ENCODE data around the gene CTNS.

The CTNS gene

DNA sequence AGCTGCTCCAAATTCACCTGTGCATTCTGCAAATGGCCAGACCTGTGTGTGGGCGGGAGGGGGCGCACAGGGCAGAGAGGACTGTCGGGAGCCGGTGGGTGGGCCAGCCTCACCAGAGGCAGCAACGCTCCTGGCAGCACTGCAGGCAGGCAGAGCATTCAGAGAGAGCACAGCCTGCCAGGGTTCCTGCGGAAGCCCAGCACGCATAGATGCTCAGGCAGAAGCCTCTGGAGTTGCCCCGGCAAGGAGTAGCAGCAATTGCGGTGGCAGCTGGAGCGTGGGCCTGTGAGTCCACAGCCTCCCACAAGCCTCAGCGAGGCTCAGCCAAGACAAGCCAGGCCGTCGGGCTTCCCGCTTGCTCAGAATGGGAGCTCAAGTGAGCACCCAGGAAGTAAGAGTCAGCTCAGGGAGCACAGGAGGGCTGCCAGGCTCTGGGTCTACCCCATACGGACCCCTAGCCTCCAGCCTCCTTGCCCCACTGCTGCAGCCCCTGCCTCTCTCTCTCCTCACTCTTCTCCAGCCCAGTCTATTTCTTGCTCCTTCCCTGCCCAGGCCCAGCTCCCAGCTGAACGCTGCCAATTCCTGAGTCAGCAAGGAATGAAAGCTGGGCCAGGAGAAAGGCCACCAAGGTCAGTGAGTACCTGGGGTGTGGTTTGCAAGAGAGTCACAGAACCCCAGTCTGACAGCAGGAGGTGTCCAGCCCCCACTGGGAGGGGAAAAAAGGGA lies 41.7 kb downstream of the CTNS start:
- no peak overlapping the region for H3K4me3 ChIP-seq (ENCODE audit: low read length)
- TF ChIP-seq ZNF274 (IDR thresholded peaks at IDR 0.05; ENCODE audit: low read depth, low read length), result no peak

DNA sequence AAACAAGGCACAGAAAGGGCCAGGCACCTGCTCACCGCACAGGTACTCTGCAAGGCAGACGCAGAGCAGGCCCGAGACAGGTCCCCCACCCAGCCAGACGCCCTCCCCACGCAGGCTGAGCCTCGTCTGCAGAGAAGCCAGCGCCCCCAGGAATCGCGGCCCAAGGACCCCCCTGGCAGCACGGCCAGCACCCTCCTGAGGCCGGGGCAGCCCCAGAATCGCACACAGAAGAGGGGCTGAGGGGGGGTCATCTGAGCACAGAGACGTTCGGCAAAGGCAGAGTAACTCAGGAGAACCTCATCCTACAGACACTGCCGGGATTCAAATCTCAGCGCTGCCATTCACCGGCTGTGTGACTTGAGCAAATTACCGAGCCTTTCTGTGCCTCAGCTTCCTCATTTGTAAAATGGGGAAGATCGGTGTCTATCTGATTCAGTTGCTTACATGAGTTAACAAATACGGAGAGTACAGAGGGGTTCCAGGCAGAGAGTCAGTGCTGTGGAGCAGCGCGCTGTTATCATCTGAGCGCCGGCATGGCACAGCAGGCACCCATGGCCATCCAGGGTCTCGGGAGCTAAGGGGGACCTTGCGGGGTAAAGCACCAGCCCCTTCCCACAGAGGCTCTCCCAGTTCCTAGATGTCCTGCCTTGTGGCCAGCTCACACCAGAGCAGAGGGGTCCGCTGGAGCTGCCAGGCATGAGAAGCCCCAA lies 42.4 kb downstream of the CTNS start:
- TF ChIP-seq ZNF274 (IDR thresholded peaks at IDR 0.05; ENCODE audit: low read depth, low read length), result no peak
- no peak overlapping the region for H3K4me3 ChIP-seq (ENCODE audit: low read length)

DNA sequence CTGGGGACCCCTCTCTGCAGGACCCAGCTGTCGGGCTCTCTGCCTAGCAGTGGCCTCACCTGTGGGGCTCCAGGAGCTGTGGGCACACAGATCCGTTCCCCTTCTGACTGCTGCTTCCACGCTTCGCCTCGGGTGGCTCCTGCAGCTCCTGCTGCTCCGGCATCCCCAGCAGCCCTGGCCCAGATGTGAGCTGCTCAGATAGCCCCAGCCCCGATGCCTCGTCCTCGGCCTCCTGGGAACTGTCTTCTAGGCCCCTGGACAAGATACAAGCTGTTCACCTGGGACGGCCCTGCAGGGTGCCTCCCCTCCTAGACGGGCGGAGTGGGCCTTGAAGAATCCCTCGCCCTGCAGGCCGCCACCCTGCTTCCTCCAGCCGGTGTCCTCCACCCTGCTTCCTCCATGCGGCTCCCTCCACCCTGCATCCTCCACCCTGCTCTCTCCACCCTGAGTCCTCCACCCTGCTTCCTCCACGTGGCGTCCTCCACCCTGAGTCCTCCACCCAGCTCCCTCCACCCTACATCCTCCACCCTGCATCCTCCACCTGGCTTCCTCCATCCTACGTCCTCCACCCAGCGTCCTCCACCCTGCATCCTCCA lies 43.1 kb downstream of the CTNS start:
- TF ChIP-seq ZNF274 (IDR thresholded peaks at IDR 0.05; ENCODE audit: low read depth, low read length), result no peak
- H3K4me3 ChIP-seq (ENCODE audit: low read length), result no peak overlapping the region

DNA sequence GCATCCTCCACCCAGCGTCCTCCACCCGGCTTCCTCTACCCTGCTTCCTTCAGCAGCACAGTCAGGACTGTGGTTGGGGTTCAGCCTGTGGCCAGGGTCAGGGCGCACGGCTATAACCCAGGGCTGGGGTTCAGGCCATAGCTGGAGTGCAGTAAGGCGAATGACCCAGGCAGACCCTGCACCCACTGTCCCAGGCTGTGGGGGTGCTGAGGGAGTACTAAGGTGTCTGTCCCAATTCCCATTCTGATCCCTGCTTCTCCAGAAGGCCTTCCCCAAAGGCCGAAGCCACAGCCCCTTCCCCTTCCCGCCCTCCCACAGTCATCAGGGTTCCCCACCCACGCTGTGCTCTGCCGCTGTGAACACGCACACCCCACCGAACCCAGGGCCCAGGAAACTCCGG lies 44.5 kb downstream of the CTNS start:
- no peak for TF ChIP-seq ZNF274 (IDR thresholded peaks at IDR 0.05; ENCODE audit: low read depth, low read length)
- H3K4me3 ChIP-seq (ENCODE audit: low read length), result no peak overlapping the region

DNA sequence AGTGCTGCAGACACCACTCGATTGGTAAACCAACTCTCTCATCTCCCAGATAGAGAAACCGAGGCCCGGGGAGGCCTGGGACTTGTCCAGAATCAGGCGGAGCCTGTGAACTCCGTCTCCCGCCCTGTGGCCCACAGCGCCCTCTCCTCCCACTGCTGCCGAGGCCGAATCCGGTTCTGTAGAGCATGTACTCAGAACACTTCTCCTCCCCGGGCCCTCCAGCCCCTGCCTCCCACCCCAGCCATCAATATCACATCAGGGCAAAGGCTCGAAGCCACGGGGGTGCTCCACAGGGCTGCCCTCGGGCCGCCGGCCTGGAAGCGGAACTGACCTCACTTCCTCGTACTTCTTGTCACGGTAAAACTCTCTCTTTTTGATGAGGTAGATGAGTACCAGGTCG lies 45.0 kb downstream of the CTNS start:
- H3K4me3 ChIP-seq (ENCODE audit: low read length), result no peak overlapping the region
- TF ChIP-seq ZNF274 (IDR thresholded peaks at IDR 0.05; ENCODE audit: low read depth, low read length), result no peak

DNA sequence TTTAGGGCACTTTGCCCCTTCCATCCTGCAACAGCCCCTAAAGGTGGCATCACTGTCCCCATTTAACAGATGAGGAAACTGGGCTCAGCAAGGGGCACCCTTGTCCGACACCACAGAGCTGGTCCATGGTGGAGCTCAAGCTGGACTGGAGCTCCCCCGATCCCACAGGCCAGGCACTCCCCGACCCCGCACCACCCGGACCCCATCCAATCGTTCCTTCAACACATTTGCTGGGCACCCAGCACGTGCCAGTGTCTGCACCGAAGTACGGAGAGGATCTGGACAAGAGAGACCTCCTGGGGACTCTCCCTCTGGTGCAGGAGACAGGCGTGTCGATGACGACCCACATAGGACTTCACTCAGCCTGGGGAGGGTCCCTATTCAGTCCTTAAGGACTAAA lies 45.5 kb downstream of the CTNS start:
- TF ChIP-seq ZNF274 (IDR thresholded peaks at IDR 0.05; ENCODE audit: low read depth, low read length), result no peak
- no peak overlapping the region for H3K4me3 ChIP-seq (ENCODE audit: low read length)

DNA sequence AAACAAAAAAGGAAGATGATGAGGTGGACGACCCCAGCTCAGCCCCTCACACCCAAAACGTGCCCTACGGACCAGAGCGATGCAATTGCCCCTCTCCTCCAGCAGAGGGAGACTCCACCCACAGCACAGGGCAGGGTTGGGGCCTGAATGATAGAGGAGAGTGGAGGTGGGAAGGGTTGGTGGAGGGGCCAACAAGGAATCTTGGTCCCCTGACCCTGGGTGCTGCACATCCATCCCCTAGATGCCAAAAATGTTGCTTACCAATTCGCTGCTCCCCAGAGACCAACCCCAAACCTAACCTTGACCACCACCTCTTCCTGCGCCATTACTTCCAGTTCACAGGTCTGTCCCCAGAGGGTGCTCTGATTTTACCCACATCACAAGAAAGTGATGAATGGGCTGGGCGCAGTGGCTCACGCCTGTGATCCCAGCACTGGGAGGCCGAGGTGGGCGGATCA lies 46.5 kb downstream of the CTNS start:
- no peak overlapping the region for H3K4me3 ChIP-seq (ENCODE audit: low read length)
- TF ChIP-seq ZNF274 (IDR thresholded peaks at IDR 0.05; ENCODE audit: low read depth, low read length), result no peak

DNA sequence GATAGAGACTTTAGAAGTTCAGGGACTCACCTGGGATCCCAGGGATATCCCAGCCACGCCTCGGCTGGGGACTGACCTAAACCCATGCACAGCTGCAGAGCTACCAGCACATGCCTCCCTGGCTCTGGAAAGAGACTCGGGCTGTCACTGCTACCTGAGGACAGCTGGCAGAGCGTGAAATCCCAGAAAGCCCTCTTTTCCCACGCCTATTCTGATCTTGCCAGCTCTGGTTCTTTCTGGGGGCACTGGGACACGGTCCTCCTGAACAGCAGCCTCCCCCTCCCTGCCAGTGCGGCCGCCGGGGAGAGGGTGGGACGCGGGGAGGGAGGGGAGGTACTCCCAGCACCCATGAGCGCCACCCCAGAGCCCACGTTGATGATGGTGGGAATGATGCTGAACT lies 48.6 kb downstream of the CTNS start:
- no peak overlapping the region for H3K4me3 ChIP-seq (ENCODE audit: low read length)
- TF ChIP-seq ZNF274 (IDR thresholded peaks at IDR 0.05; ENCODE audit: low read depth, low read length), result no peak

DNA sequence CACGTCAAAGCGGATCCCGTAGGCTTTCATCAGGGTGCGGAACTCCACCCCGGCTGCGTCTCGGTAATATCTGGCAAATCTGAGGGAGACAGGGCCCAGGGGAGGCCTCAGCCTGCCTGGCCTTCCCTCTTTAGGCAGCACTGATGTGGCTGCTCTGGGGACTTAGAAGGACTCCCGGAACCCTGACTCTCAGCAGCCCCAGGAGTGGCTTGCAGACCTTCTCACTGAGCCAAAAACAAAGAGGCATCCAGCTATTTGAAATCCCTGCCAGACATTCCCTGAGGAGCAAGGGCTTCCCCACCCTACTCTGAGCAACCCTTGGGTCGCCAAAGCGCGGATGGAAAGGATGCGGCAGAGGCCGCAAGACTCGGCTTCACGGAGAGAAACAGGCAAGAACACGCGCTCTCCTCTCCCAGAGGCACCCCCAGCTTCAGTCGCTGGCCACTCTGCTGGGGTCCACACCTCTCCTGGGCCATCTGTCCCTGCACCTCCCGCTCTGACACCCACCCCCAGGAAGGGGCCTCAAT lies 51.5 kb downstream of the CTNS start:
- TF ChIP-seq ZNF274 (IDR thresholded peaks at IDR 0.05; ENCODE audit: low read depth, low read length), result no peak
- no peak overlapping the region for H3K4me3 ChIP-seq (ENCODE audit: low read length)

DNA sequence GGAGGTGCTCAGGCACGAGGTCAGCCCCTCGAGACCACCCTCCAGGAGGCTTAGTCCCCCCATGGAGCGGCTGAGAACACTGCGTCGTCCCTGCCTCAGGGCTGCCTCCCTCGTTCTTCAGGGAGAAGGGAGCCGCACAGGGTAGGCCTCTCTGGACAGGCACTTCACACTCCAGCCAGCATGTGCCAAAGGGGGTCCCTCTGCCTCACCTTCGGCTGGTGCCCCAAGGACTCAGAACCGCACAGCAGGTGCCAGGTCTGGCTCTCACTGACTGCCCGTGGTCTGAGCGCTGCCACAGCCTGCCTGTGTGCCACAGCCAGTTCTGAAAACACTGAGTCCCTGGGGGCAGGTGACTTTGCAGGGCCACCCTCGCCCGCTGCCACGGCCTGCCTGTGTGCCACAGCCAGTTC lies 52.3 kb downstream of the CTNS start:
- TF ChIP-seq ZNF274 (IDR thresholded peaks at IDR 0.05; ENCODE audit: low read depth, low read length), result no peak
- no peak overlapping the region for H3K4me3 ChIP-seq (ENCODE audit: low read length)

DNA sequence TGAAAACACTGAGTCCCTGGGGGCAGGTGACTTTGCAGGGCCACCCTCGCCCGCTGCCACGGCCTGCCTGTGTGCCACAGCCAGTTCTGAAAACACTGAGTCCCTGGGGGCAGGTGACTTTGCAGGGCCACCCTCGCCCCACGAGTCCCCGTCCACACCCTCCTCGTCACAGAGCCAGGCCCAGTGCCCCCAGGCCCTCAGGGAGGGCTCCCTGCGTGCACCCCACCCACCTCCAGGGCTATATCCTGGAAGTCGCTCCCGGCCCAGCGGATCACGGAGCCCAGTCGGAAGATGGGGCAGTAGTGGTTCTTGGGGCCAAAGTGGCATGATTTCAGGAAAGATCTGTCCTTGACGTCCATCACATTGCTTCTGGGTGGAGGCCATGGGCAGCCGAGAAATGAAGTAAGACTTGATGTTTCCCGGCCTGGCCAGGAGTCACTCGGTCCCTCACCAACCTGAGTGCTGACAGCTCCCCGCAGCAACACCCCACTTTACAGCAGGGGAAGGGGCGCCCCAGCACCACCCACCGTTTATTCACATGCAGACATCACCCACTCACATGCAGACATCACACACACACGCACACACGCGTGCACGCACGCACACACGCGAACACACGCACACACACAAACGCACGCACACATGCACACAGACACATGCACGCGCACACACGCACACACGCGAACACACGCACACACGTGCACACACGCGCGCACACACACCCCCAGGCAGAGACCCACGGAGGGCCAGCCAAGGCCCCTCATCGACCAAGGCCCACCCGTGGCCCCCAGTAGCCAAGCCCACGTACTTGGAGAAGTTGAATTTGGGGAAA lies 52.9 kb downstream of the CTNS start:
- TF ChIP-seq ZNF274 (IDR thresholded peaks at IDR 0.05; ENCODE audit: low read depth, low read length), result no peak
- no peak overlapping the region for H3K4me3 ChIP-seq (ENCODE audit: low read length)

DNA sequence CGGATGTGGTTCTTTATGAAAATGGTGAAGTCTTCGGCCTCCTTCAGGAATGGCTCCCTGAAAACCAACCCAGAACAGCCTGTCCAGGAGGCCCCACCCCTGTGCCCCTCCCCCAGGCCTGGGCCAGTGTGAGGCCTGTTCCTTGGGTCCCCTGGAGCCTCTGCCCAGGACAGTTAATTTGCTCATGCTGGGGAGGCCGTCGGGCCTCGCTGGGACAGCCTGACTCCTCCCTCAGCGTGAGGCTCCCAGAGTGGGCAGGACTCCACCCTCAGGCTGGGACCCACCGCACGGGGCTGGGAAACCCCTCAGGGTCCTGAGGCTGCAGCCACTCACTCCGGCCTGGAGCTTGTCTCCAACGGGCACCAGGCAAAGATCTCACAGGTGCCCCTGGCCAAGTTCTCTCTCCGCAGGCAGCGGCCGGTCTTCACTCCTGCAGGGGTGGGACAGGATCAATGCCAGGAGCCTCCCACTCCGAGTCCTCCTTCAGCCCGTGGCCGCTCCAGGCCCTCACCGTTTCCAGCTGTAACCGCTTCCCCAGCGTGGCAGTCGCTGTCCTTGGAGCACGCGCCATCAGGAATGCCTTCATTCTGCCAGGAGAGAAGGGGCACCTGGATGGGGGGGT lies 53.6 kb downstream of the CTNS start:
- no peak for TF ChIP-seq ZNF274 (IDR thresholded peaks at IDR 0.05; ENCODE audit: low read depth, low read length)
- no peak overlapping the region for H3K4me3 ChIP-seq (ENCODE audit: low read length)

DNA sequence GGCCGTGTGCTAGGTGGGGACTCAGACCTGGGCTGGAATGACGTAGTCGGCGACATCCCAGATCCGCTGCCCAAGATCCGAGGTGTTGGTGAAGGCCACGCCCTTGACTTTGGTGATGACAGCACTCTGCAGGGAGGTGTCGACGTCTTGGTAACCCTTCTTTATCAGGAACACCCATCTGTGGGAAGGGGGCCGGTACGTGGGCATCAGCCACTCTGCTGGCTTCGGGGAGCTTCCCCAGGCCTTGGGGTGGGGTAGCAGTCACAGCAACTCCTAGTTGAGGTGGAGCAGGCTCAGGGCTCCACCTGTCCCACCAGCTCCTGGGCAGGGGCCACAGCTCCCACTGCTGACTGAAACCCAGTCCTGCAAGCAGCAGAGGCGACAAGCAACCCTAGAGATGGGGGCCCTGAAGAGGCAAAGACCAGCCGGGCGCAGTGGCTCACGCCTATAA lies 55.1 kb downstream of the CTNS start:
- no peak for TF ChIP-seq ZNF274 (IDR thresholded peaks at IDR 0.05; ENCODE audit: low read depth, low read length)
- H3K4me3 ChIP-seq (ENCODE audit: low read length), result no peak overlapping the region

All from GM08714 (cell line).